NCI-H2196 treated with DMSO at 0.1 percent for 48 hours (cell line): ENCODE results near the gene CMTM2.

Source experiments
- DNase-seq: peaks from one replicate; lab custom pipeline; 2025; ENCODE audit not compliant: unreplicated experiment; lab: John Stamatoyannopoulos, UW

Gene CMTM2

DNA sequence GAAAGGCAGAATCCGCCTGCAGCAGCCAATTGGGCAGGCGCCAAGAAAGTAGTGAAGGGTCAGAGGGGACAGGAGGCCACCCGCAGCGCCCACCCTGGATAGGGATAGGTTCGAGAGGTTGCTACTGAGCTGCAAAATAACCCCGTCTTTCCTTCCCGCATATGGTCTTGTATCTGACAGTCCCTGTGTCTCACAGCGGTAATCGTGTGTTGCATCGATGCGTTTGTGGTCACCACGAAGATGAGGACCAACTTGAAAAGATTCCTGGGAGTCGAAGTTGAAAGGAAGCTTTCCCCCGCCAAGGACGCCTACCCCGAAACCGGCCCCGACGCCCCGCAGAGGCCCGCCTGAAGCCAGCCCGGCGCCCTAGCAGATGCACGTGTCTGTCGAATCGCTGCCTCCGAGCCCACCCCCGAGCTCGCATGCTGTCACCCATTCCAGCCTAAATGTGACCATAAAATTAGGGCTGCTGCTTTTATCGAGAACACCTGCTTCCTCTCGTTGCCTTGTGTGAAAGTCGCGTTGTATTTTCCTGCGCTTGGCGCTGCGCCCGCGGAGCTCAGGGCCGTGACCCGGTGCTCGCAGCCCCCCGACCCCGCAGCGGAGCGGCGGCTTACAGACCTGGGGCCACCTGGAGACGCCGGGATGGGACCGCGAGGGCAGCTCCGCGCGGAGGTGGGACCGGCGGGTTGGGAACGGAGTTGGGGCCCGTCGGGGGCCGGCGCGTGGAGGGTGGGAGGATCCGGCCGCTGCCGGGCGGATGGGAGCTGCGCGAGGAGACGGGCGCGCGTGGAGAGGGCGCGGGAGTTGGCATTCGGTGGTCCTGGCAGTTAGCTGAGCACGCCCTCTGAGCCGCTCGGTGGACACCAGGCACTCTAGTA, at the start of gene CMTM2:
Gene CMTM2, plus strand, starts transcription at position 813 of the 881 bp plus-strand sequence. CDS start 145 bp downstream, outside the sequence.
- DNase-seq: no peak

DNA sequence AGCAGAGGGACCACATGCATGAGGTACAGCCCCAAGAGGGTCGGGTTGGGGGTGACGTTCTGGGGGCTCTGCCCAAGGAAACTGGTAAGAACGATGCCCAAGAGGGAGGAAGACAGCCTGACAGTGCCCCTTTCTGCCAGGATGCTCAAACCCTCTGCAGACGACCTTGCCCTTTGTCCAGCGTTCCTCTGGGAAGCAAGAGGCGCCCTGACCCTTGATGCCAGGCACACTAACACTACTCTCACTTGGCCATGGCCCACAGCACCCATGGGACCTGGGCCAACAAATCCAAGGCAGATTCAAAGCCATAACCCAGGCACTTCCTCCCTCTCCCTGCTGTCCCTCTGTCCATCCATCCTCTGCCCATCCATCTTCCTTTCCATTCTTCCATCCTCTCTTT, 49.8 kb upstream of the CMTM2 start:
- no peak for DNase-seq

- DNase-seq: no peak
Measured at GRCh38 chr16:66534376-66534799, 44.9 kb upstream of the CMTM2 start.

DNA sequence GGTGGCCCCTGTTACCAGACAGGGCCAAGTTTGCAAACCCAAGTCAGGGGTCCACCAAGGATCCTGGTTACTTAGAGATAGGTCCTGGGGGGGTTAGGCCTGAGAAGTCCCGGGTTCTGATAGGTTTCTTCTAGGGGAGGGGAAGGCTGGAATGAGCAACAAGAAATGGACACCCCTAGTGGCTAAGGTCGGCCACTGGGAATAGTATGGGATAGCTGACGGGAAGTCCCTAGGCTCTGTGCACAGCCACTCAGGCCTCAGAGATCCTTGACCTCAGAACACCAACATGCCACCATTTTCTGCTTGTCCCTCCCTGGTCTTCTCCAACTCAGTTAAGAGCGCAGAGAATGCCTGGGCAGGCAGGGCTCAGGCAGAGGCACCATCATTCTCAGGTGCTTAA, 42.7 kb upstream of the CMTM2 start:
- DNase-seq: no peak

- DNase-seq: no peak
Measured at GRCh38 chr16:66537236-66537635, 42.0 kb upstream of the CMTM2 start.

GRCh38 chr16:66538910-66539309, 40.4 kb upstream of the CMTM2 start:
- no peak for DNase-seq

GRCh38 chr16:66539623-66540469, 39.4 kb upstream of the CMTM2 start:
- no peak for DNase-seq

- DNase-seq: no peak
Measured at GRCh38 chr16:66541388-66542355, 37.6 kb upstream of the CMTM2 start.

GRCh38 chr16:66542396-66542795, 36.9 kb upstream of the CMTM2 start:
- no peak for DNase-seq

GRCh38 chr16:66543541-66543940, 35.7 kb upstream of the CMTM2 start:
- no peak for DNase-seq

DNA sequence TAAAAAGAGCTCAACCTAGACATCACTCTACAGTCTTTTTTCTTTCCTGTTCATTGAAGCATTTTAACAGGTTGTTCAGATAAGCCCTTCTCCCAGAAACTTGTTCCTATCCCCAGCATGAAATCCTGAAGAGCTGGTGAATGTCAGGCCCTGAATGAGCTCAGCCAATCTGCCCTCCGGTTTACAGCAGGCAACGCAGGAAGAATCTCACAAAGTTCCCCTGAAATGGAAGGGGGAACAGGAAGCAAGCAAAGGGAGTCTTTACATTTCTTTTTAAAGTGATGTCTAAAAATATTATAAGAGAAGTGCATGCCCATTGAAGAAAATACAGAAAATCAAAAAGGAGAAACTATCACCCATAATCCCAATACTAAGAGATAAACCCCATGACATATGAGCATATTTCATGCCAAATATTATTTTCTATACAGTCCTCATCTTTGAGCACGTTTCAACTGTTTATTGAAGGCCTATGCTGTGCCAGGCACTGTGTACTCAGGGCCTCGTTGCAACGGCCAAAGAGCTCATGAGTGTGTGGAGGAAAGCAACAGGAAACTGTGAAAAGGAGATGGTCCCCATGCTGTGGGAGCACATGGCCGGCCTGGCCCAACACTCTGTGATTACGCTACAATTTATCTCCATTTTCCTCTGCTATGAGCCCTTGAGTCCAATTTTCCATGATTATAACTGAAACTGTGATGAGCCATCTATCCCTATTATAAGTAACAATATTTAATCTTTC, 35.1 kb upstream of the CMTM2 start:
- no peak for DNase-seq

DNA sequence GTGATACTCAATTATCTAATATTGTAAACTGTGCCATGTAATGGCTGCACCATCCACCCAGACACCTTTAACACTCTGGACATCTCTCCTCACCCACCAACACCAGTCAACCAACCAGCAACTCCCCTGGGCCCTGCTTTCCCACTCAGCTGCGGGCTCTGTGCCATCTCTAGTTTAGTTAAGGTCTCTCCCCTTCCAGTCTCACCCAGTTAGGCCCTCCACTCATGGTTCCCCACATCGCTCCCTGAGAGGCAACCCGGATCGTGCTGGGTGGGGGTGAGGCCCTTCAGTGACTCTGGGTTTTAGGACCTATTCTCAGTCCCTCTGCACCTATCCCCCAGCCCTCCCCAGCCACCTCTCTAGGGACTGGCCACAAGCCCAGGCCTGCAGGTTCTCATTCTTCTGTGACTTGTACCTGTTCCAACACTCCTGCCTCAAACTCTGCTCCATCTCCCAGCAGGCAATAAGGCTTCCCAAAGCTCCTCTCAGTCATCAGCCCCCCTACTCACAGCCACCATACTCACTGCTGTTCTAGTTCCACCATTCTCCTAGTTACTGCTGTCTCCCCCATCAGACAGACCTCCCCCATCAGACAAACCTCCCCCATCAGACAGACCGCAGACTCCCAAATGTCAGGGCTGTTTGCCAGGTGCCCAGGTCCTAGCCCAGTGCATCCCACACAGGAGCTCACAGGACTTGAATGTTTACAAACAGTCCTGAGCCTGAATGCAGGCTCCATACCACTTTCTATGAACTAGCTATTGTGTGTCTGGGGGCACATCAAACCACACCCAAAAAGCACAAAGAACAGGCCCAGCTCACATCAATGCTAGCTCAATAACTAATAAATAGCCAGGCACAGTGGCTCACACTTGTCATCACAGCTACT, 31.9 kb upstream of the CMTM2 start:
- no peak for DNase-seq

- DNase-seq: no peak
Measured at GRCh38 chr16:66548068-66548467, 31.2 kb upstream of the CMTM2 start.

- no peak for DNase-seq
Measured at GRCh38 chr16:66548868-66549267, 30.4 kb upstream of the CMTM2 start.

DNA sequence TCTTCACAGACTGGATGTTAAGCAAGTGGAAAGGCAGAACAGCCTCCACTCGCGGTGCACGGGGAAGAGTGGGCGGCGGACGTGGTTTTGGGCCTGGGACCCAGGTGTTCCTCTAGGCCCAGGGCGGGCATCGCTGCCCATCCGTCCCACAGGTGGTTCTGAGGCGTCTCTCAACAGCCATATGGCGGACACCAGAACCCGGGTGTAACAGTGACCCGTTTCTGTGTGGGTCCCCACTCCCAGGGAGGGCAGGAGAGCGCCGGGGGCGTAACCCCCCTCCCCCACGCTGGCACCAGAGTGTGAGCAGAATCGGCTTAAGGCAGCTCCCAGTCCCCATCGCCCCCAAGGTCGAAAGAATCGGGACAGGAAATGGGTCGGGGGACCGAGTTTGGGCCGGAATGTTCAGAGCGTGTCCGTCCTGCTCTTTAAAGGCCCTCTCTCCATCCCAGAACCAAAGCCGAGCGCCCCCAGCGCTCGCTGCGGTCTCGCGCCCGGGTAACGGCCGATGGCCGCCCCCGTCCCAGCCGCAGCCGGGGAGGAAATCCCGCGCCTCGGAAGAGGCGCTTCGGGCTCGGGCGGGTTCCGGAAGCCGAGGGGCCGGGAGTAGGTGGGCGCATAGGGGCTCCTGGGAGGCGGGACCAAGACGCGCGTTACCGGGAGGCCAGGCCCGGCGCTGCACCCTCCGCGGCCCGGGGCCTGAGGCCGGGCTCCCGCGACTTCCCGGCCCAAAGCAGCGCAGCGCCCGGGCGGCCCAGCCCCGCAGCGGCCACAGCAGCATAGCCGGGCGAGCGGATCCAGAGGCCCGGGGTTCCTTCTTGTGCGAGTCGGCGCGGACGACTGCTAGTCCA, 29.8 kb upstream of the CMTM2 start, which contains the start of gene TK2:
Gene TK2, minus strand, starts transcription at position 839 of the 848 bp plus-strand sequence. Its CDS starts 61 bp downstream, at position 778.
- no peak for DNase-seq

DNA sequence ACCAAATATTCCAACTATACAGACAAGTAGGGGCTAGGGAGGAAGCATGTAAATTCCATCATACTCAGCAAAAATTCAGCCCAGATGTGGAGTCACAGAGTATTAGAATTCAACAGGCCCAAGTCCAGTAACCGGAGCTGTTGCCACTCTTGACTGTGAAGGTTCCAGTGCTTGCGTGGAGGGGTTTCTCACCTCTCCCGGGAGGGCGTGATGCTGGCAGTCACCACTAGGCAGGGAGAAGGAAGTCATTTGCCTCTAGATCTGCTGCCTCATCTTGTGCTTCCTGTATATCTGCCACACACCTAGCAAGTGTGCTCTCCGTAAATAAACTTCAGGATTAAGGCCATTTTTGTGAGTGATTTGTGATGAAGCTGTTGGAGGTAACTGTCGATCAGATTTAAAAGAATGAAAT, 27.9 kb upstream of the CMTM2 start:
- no peak for DNase-seq

GRCh38 chr16:66551788-66552285, 27.4 kb upstream of the CMTM2 start:
- DNase-seq: no peak
